Activated naive CD4-positive, alpha-beta T cell treated with anti-CD3 and anti-CD28 coated beads, Interleukin-2, amount 50 U/mL, for 16 hours (primary cell): ENCODE data around the gene CIB4.

Source experiments
- DNase-seq: peaks from one replicate; pipeline ENCODE4 v3.0.0-alpha.2; 2020

Gene CIB4

GRCh38 chr2:26540961-26541360 lies 100.2 kb downstream of the CIB4 start:
- DNase-seq, result no peak

- DNase-seq, result no peak
Observed at GRCh38 chr2:26540306-26540705, 100.9 kb downstream of the CIB4 start.

GRCh38 chr2:26537826-26538475 lies 103.2 kb downstream of the CIB4 start:
- DNase-seq, result no peak

GRCh38 chr2:26537069-26537825 lies 103.9 kb downstream of the CIB4 start:
- no peak for DNase-seq

- DNase-seq, result no peak
Observed at GRCh38 chr2:26536371-26537068, 104.6 kb downstream of the CIB4 start.

- DNase-seq, result no peak
Observed at GRCh38 chr2:26535663-26536275, 105.4 kb downstream of the CIB4 start.

- DNase-seq, result no peak
Observed at GRCh38 chr2:26534865-26535662, 106.1 kb downstream of the CIB4 start.

GRCh38 chr2:26534098-26534864 lies 106.9 kb downstream of the CIB4 start:
- DNase-seq, result no peak

GRCh38 chr2:26533661-26534060 lies 107.5 kb downstream of the CIB4 start:
- no peak for DNase-seq

GRCh38 chr2:26532301-26533250 lies 108.6 kb downstream of the CIB4 start:
- DNase-seq, result no peak
